ENCODE results near the gene SKIC2.
"Not testable (repeated sequence)": the region's sequence is repeated elsewhere in the genome, so short reads cannot be mapped to it uniquely, and the experiment has no call there.

DNA sequence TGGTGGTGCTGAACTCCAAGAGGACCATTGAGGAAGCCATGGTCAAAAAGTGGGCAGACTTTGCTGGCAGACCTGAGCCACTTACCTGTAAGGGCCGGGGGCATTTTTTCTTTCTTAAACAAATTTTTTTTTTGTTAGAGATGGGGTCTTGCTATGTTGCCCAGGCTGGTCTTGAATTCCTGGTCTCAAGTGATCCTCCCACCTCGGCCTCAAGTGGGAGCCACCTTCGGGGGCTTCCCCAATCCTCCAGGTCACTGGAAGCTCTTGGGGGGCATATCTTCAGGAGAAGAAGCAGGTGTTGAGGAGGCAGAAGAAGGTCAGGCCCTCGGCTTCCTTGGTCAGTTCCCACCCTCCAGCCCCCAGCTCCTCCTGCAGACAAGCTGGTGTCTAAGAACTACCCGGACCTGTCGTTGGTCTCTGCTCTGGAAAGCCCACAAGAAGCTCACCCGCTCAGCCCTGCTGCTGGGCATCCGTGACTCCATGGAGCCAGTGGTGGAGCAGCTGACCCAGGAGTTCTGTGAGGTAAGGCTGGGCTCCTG lies 47.1 kb downstream of the SKIC2 start:
- TF ChIP-seq POLR2A (IDR thresholded peaks at IDR 0.05), result not testable (repeated sequence)
- TF ChIP-seq, protein P1, sequence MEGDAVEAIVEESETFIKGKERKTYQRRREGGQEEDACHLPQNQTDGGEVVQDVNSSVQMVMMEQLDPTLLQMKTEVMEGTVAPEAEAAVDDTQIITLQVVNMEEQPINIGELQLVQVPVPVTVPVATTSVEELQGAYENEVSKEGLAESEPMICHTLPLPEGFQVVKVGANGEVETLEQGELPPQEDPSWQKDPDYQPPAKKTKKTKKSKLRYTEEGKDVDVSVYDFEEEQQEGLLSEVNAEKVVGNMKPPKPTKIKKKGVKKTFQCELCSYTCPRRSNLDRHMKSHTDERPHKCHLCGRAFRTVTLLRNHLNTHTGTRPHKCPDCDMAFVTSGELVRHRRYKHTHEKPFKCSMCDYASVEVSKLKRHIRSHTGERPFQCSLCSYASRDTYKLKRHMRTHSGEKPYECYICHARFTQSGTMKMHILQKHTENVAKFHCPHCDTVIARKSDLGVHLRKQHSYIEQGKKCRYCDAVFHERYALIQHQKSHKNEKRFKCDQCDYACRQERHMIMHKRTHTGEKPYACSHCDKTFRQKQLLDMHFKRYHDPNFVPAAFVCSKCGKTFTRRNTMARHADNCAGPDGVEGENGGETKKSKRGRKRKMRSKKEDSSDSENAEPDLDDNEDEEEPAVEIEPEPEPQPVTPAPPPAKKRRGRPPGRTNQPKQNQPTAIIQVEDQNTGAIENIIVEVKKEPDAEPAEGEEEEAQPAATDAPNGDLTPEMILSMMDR (IDR thresholded peaks at IDR 0.05), result not testable (repeated sequence)

Measured in Peyer's patch (tissue), 4 donors.